ENCODE results near the gene OR52B6.
"Not testable (repeated sequence)": the region's sequence is repeated elsewhere in the genome, so short reads cannot be mapped to it uniquely, and the experiment has no call there.

The OR52B6 gene

DNA sequence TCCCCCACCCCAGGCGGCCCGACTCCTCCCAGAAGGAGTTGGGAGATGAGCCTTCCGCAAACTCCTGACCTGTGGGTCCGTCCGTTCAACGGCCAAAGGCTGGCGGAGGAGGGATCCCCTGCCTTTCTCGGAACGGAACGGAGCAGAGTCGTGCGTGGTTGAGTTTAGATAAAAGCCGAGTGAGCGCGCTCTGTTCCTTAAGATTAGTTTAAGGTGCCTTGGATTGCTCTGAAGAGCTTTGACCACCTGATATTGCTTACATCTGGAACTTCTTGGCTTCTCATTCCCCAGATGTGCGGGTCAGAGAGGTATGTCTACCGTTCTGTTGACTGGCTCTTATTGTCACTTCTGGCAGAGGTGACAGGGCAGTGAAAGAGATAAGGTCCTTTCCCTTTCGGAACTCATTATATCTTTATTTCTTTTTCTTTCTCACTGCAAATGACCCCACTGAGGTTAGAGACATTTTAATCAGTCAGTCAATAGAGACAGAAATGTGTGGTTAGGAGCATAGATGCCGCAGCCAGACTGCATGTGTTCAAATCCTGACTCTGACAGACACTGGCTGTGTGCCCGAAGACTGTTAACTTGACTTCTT lies 16.0 kb downstream of the OR52B6 start, which contains the start of gene TRIM6:
TSS of gene TRIM6 (plus strand) at position 31 of the 595 bp plus-strand sequence. CDS start at position 292, 261 bp downstream.
- DNase-seq (ENCODE audit: low read depth in 2 of 2, low spot score in 1 of 2), result no peak

GRCh38 chr11:5597953-5598352 lies 17.3 kb downstream of the OR52B6 start:
- no peak for DNase-seq (ENCODE audit: low read depth in 2 of 2, low spot score in 1 of 2)

- peak; percentile 5 to 33 for DNase-seq (ENCODE audit: low read depth in 2 of 2, low spot score in 1 of 2)
Measured at GRCh38 chr11:5600374-5600851, 19.7 kb downstream of the OR52B6 start.

DNA sequence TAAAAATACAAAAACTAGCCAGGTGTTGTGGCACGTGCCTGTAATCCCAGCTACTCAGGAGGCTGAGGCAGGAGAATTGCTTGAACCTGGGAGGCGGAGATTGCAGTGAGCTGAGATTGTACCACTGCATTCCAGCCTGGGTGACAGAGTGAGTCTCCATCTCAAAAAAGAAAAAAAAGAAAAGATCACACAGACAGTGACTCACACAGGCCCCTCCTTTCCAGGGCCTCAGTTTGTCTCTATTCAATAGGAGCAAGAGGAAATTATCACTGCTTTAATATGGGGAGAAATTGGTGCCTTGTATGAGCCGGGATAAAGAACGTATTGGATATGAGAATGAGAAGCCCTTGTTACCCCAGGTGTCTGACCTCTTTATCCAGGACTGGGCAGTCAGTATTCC lies 22.1 kb downstream of the OR52B6 start:
- DNase-seq (ENCODE audit: low read depth in 2 of 2, low spot score in 1 of 2), result not testable (repeated sequence)

- no peak for DNase-seq (ENCODE audit: low read depth in 2 of 2, low spot score in 1 of 2)
Measured at GRCh38 chr11:5603326-5603725, 22.6 kb downstream of the OR52B6 start.

DNA sequence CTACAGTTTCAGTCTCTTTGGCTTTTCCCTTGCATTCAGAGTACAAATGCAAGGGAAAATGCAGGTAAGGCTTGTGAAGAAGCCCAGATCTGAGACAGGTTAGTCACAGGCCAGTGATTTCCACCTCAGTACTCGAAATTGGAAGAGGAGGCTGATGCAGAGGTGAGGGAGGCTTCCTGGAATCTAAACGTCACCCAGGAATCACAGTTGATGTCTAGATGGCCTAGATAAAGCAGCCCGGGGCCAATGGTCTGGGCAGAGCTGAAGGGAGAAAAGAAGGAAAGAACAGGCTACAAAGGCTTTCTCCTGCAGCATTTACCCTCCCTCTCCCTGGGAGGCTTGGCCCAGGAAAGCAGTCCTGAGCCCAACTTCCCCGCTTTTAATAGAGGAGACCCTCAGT lies 24.2 kb downstream of the OR52B6 start:
- DNase-seq (ENCODE audit: low read depth in 2 of 2, low spot score in 1 of 2), result no peak

DNA sequence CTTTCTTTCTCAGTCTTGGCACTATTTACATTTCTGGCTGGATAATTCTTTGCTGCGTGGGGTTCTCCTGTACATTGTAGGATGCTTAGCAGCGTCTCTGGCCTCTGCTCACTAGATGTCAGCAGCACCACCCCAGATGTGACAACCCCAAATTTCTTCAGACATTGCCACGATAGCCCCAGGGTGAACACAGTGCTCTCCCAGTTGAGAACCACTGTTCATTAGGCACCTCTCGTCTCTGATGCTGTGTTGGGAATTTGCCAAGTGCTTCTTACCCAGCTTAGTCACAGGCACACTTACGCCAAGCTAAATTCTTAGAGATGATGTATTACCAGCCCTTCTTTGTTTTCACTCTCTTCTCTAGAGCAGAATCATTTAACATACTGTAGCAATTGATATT lies 25.2 kb downstream of the OR52B6 start:
- DNase-seq (ENCODE audit: low read depth in 2 of 2, low spot score in 1 of 2), result no peak

DNA sequence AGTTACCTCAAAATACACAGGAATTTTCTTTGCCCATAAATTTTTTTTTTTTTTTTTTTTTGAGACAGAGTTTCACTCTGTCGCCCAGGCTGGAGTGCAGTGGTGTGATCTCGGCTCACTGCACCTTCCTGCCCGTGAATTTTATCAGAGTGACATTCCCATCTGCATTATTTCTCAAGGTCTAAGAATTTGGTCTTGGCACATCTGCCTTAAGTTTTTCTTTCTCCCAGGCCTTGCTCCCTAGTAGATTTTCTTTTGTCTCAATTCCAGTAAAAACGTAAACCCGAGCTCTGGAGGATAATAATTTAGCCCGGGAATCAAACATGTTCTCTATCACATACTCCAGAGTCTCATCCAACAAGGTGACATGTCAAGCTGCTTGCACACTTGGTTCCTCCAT lies 28.1 kb downstream of the OR52B6 start:
- no peak for DNase-seq (ENCODE audit: low read depth in 2 of 2, low spot score in 1 of 2)

DNA sequence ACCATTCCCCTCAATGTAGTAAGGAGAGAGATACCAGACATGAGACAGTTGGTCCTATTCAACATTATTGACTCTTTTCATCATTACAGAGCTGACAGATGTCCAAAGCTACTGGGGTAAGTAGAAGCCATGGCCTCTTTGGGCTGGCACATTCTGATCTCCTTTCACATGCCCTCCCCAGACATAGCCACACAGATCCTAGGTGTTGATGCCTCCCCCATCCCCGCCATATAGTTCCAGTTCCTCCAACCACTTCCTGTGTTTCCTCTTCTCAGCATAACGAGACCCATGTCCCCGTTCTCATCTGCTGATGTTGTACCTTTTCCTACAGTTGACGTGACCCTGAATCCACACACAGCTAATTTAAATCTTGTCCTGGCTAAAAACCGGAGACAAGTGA lies 29.8 kb downstream of the OR52B6 start:
- no peak for DNase-seq (ENCODE audit: low read depth in 2 of 2, low spot score in 1 of 2)

DNA sequence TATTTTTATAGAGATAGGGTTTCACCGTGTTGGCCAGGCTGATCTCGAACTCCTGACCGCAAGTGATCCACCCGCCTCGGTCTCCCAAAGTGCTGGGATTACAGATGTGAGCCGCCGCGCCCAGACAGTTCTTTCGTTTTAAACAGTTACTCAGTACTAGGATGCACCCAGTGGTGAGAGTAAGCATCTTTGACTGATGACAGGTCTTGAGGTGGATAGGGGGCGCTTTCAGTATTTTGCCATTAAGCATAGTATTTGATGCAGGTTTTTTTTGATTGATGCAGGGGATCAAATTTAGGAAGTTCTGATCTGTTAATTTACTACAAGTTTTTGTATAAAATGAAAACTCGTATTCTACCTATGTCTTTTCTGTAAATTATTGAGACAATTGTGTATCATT lies 30.9 kb downstream of the OR52B6 start:
- no peak for DNase-seq (ENCODE audit: low read depth in 2 of 2, low spot score in 1 of 2)

- DNase-seq (ENCODE audit: low read depth in 2 of 2, low spot score in 1 of 2), result no peak
Measured at GRCh38 chr11:5618807-5619206, 38.1 kb downstream of the OR52B6 start.

DNA sequence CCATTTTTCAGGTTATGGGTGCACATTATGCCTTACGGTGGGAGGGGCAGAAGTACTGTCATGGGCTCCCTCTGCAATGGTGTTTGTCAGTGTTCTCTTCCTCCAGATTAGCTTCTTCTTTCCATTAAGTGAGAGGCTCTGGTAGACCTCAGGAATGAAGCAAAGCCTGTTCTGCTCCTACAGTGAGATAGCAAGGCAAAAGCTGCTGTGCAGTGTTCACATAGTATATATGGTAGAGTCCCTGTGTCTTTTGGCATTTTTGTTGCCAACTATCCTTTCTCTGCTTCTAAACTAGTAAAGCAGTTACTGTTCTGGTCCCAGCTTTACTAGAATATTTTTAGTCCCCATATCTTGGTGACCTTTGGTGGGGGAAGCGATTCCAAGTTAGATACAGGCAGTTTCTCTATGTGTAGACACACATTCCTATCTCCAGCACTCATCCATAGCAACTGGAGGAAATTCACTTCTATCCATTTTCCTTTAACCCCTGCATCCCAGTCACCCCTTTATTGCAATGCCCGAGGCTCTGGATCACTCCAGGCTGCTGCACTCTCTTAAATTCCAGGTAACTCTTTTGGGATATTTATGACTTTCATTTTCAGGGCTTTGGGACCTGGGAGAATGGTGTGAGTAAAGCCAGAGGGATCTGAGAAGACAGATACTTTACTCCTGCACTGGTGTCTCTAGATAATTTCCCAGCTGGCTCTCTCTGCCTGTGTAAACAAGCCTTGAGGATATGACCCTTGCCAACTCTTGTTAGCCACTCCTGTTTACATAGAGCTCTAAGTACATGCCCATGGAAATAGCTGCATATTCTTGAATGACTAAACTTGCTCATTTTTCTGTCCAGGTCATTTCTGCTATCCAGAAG lies 40.2 kb downstream of the OR52B6 start:
- DNase-seq (ENCODE audit: low read depth in 2 of 2, low spot score in 1 of 2), result no peak

DNA sequence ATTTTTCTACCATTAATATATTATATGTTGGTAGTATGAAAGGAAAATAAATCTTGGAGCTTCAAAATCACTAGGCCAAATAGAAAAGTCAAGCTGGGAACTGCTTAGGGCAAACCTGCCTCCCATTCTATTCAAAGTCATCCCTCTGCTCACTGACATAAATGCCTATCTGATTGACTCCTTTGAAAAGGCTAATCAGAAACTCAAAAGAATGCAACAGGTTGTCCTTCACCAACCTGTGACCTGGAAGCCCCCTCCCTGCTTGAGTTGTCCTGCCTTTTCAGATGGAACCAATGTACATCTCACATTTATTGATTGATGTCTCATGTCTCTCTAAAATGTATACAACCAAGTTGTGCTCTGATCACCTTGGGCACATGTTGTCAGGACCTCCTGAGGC lies 40.9 kb downstream of the OR52B6 start:
- DNase-seq (ENCODE audit: low read depth in 2 of 2, low spot score in 1 of 2), result no peak

DNA sequence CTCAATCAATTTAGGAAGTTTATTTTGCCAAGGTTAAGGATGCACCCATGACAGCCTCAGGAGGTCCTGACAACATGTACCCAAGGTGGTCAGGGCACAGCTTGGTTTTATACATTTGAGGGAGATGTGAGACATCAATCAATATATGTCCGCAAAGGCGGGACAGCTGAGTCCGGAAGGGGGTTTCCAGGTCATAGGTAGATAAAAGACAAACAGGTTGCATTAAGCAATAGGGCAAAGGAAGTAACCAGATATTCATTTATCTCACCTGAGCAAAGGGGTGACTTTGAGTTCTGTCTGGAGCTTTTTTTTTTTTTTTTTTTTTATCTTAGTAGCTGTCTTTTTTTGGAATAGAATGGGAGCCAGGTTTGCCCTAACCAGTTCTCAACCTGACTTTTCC lies 42.1 kb downstream of the OR52B6 start:
- DNase-seq (ENCODE audit: low read depth in 2 of 2, low spot score in 1 of 2), result no peak

- peak; percentile 27 to 28 for DNase-seq (ENCODE audit: low read depth in 2 of 2, low spot score in 1 of 2)
Measured at GRCh38 chr11:5624489-5625279, 44.0 kb downstream of the OR52B6 start, which contains the start of gene TRIM34. Gene TRIM34, plus strand, starts transcription at chr11:5625001. Its CDS starts 7,331 bp downstream, at chr11:5632332.

DNA sequence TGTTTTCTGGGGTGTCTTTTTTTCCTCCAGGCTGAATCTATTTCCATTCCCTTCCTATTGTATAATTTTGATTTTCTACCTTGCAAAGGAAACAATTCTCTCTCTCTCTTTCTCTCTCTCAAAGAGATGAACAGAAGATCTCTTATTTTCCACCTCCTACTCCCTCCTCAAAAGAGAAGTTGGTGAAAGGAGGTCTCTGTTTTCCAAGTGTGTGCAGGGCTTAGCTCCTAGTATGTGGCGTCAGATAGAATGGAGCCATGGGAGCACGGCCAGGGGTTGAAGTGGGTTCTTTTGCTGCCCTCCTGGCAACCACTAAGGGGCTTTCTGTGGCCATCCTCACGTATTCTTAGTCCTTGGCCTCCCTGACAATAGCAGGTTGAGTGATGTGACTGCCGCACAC lies 44.6 kb downstream of the OR52B6 start:
- DNase-seq (ENCODE audit: low read depth in 2 of 2, low spot score in 1 of 2), result no peak

- no peak for DNase-seq (ENCODE audit: low read depth in 2 of 2, low spot score in 1 of 2)
Measured at GRCh38 chr11:5626196-5626595, 45.5 kb downstream of the OR52B6 start.

DNA sequence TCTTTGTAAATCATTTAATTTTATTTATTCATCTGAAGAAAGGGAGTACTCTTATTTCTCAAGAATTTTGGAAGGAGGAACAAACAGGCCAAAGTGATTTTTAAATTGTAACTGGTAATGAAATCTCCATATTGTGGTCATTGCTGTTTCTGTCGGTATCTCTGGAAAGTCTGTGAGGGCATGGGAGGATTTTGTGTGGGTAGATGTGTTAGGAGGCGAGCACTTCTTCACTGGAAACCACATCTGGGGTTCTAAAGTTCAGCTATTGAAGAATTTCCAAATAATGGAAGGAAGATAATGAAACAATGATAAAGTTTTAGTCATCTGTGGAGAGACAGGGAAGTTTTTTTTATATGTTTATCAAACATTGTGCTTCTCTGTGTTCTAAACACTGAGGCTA lies 50.7 kb downstream of the OR52B6 start:
- no peak for DNase-seq (ENCODE audit: low read depth in 2 of 2, low spot score in 1 of 2)
